ENCODE data around the gene RASA4B. TPM values are rescaled to one million over a fixed set of nuclear protein-coding genes. Genes with fewer than 3 reads are reported as not detected.
A peak's percentile ranks its signal among the peaks of the same experiment; 100 is the strongest.
"Not testable (repeated sequence)": the region's sequence is repeated elsewhere in the genome, so short reads cannot be mapped to it uniquely, and the experiment has no call there.

Gene RASA4B
- polyA plus RNA-seq, 2 donors, result 4.6 to 4.9 TPM

DNA sequence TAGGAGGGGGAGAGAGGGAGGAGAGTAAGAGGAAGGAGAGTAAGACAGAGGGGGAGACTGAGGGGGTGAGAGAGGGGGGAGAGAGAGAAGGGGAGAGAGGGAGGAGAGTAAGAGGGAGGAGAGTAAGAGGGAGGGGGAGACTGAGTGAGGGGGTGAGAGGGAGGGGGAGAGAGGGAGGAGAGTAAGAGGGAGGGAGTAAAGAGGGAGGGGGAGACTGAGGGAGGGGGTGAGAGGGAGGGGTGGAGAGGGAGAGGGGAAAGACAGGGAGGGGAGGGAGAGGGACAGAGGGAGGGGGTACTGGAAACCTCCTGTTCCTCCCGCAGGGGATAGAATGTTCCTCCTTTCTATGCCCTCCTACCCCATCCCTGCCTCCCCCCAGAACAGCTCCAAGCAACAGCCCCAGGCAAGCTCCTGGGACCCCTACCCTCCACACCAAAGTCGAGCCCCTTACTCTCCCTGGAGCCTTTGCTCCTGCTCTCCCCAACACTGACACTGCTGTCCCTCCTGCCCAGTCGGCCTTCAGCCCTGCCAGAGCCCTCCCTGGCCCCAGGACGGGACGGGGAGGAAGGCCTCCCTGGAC lies 4.8 kb downstream of the RASA4B start:
- not testable (repeated sequence) for H3K4me3 ChIP-seq (ENCODE audit: low read depth in 1 of 2, low read length in 2 of 2); H3K27me3 ChIP-seq (ENCODE audit: control insufficient read depth in 1 of 2, insufficient read depth in 2 of 2, low read length in 2 of 2); H3K36me3 ChIP-seq (ENCODE audit: control insufficient read depth in 2 of 2, insufficient read depth in 2 of 2, low read length in 1 of 2); H3K4me1 ChIP-seq (ENCODE audit: control insufficient read depth in 2 of 2, insufficient read depth in 2 of 2, low read length in 1 of 2); H3K9me3 ChIP-seq (ENCODE audit: control insufficient read depth in 2 of 2, insufficient read depth in 1 of 2, low read depth in 1 of 2, low read length in 1 of 2)
- WGBS, 2 donors, result 14 to 16% methylated on average over 4 to 5 of the region's 5 CpGs
- H3K27ac ChIP-seq (ENCODE audit: low read depth in 2 of 2, low read length in 1 of 2), result peak overlapping the region in 1 of 2 donors; percentile 55

DNA sequence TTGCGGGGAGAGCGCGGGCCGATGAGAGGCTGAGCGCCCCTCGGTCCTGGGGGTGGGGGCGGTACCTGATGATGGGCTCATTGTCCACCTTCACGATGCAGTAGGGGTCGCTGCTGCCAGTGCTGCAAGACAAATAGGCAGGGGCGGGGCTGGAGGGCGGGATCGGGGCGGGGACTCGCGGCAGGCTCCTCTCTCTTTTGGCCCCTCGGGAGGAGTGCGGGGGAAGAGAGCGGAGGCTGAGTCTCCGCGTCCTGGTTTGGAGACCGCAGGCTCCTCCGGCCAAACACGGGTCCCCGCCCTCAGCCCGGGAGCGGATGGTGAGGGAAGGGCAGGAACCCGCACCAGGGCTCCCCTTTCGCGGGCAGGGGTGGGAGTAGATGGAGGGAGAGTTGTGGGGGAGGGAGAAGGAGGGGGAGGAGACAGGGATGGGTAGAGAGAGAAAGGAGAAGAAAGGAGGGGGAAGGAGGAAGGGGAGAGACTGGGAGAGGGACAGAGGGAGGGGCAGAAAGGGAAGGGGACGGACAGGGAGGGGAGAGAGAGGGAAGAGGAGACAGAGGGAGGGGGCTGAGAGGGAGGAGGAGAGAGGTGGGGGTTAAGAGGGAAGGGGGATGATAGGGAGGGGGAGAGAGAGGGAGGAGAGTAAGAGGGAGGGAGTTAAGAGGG lies 5.6 kb downstream of the RASA4B start:
- no CpG with 5 or more reads among the region's 30 CpGs for WGBS, 2 donors
- not testable (repeated sequence) for H3K4me3 ChIP-seq (ENCODE audit: low read depth in 1 of 2, low read length in 2 of 2); H3K36me3 ChIP-seq (ENCODE audit: control insufficient read depth in 2 of 2, insufficient read depth in 2 of 2, low read length in 1 of 2); H3K9me3 ChIP-seq (ENCODE audit: control insufficient read depth in 2 of 2, insufficient read depth in 1 of 2, low read depth in 1 of 2, low read length in 1 of 2); H3K27me3 ChIP-seq (ENCODE audit: control insufficient read depth in 1 of 2, insufficient read depth in 2 of 2, low read length in 2 of 2); H3K4me1 ChIP-seq (ENCODE audit: control insufficient read depth in 2 of 2, insufficient read depth in 2 of 2, low read length in 1 of 2); H3K27ac ChIP-seq (ENCODE audit: low read depth in 2 of 2, low read length in 1 of 2)

GRCh38 chr7:102510575-102510974 lies 7.0 kb downstream of the RASA4B start:
- H3K36me3 ChIP-seq (ENCODE audit: control insufficient read depth in 2 of 2, insufficient read depth in 2 of 2, low read length in 1 of 2); H3K4me1 ChIP-seq (ENCODE audit: control insufficient read depth in 2 of 2, insufficient read depth in 2 of 2, low read length in 1 of 2); H3K4me3 ChIP-seq (ENCODE audit: low read depth in 1 of 2, low read length in 2 of 2); H3K9me3 ChIP-seq (ENCODE audit: control insufficient read depth in 2 of 2, insufficient read depth in 1 of 2, low read depth in 1 of 2, low read length in 1 of 2); H3K27ac ChIP-seq (ENCODE audit: low read depth in 2 of 2, low read length in 1 of 2); H3K27me3 ChIP-seq (ENCODE audit: control insufficient read depth in 1 of 2, insufficient read depth in 2 of 2, low read length in 2 of 2): not testable (repeated sequence)
- WGBS, 2 donors, result 67 to 73% methylated on average over 4 of the region's 8 CpGs

DNA sequence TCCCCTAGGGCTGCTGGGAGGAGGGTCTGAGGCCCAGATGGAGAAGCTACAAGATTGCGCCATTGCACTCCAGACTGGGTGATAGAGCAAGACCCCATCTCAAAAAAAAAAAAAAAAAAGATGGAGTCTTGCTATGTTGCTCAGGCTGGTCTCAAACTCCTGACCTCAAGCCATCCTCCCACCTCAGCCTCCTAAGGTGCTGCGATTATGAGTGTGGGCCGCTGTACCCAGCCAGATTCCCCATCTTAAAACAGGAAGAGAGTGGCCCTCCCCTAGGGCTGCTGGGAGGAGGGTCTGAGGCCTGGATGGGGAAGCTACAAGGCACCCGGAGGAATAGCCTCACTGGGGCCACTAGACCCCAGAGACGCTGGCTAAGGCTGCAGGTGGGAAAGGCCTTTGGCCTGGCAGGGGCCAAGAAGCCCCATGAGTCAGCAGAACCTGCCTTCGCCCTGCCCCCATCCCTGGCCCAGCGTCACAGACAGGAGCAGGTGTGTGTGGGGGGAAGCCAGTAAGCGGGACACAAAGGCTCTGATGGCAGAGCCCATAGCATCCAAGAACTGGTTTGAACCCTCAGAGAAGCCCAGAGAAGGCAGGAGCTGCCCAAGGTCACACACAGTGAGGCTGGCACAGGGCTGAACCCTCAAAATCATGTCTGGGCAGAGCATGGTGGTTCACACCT lies 10.0 kb downstream of the RASA4B start:
- not testable (repeated sequence) for H3K27ac ChIP-seq (ENCODE audit: low read depth in 2 of 2, low read length in 1 of 2); H3K4me3 ChIP-seq (ENCODE audit: low read depth in 1 of 2, low read length in 2 of 2); H3K36me3 ChIP-seq (ENCODE audit: control insufficient read depth in 2 of 2, insufficient read depth in 2 of 2, low read length in 1 of 2); H3K27me3 ChIP-seq (ENCODE audit: control insufficient read depth in 1 of 2, insufficient read depth in 2 of 2, low read length in 2 of 2); H3K4me1 ChIP-seq (ENCODE audit: control insufficient read depth in 2 of 2, insufficient read depth in 2 of 2, low read length in 1 of 2); H3K9me3 ChIP-seq (ENCODE audit: control insufficient read depth in 2 of 2, insufficient read depth in 1 of 2, low read depth in 1 of 2, low read length in 1 of 2)
- WGBS, 2 donors, result 89 to 96% methylated on average over 2 of the region's 8 CpGs

GRCh38 chr7:102505298-102506185 lies 12.0 kb downstream of the RASA4B start:
- H3K36me3 ChIP-seq (ENCODE audit: control insufficient read depth in 2 of 2, insufficient read depth in 2 of 2, low read length in 1 of 2); H3K4me1 ChIP-seq (ENCODE audit: control insufficient read depth in 2 of 2, insufficient read depth in 2 of 2, low read length in 1 of 2); H3K9me3 ChIP-seq (ENCODE audit: control insufficient read depth in 2 of 2, insufficient read depth in 1 of 2, low read depth in 1 of 2, low read length in 1 of 2); H3K27me3 ChIP-seq (ENCODE audit: control insufficient read depth in 1 of 2, insufficient read depth in 2 of 2, low read length in 2 of 2); H3K27ac ChIP-seq (ENCODE audit: low read depth in 2 of 2, low read length in 1 of 2); H3K4me3 ChIP-seq (ENCODE audit: low read depth in 1 of 2, low read length in 2 of 2): not testable (repeated sequence)
- 73 to 77% methylated on average over 5 of the region's 24 CpGs for WGBS, 2 donors

DNA sequence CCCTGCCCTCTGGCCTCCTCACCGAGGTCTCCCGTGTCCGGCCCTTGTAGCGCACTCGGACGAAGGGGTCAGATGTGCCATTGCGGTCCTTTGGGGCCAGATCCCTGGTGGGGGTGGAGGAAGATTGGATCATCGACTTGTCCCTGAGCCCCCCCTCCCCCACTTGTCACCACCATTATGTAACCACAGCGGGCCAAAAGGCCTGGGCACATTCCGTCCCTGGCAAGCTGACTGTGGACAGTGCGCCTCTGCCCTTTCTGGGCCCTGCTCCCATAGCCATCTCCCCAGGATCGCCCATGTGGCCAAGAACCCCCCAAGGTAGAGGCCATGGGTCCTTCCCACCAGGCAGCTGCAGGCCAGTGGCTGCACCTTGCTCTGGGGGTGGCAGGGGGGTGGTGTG lies 14.4 kb downstream of the RASA4B start:
- H3K4me3 ChIP-seq (ENCODE audit: low read depth in 1 of 2, low read length in 2 of 2); H3K9me3 ChIP-seq (ENCODE audit: control insufficient read depth in 2 of 2, insufficient read depth in 1 of 2, low read depth in 1 of 2, low read length in 1 of 2); H3K36me3 ChIP-seq (ENCODE audit: control insufficient read depth in 2 of 2, insufficient read depth in 2 of 2, low read length in 1 of 2); H3K27ac ChIP-seq (ENCODE audit: low read depth in 2 of 2, low read length in 1 of 2); H3K4me1 ChIP-seq (ENCODE audit: control insufficient read depth in 2 of 2, insufficient read depth in 2 of 2, low read length in 1 of 2); H3K27me3 ChIP-seq (ENCODE audit: control insufficient read depth in 1 of 2, insufficient read depth in 2 of 2, low read length in 2 of 2): not testable (repeated sequence)
- no CpG with 5 or more reads among the region's 12 CpGs for WGBS, 2 donors

- 87 to 90% methylated on average over 11 of the region's 16 CpGs for WGBS, 2 donors
- not testable (repeated sequence) for H3K27me3 ChIP-seq (ENCODE audit: control insufficient read depth in 1 of 2, insufficient read depth in 2 of 2, low read length in 2 of 2); H3K36me3 ChIP-seq (ENCODE audit: control insufficient read depth in 2 of 2, insufficient read depth in 2 of 2, low read length in 1 of 2); H3K4me1 ChIP-seq (ENCODE audit: control insufficient read depth in 2 of 2, insufficient read depth in 2 of 2, low read length in 1 of 2); H3K27ac ChIP-seq (ENCODE audit: low read depth in 2 of 2, low read length in 1 of 2); H3K4me3 ChIP-seq (ENCODE audit: low read depth in 1 of 2, low read length in 2 of 2); H3K9me3 ChIP-seq (ENCODE audit: control insufficient read depth in 2 of 2, insufficient read depth in 1 of 2, low read depth in 1 of 2, low read length in 1 of 2)
Observed at GRCh38 chr7:102498321-102498720, 19.3 kb downstream of the RASA4B start.

DNA sequence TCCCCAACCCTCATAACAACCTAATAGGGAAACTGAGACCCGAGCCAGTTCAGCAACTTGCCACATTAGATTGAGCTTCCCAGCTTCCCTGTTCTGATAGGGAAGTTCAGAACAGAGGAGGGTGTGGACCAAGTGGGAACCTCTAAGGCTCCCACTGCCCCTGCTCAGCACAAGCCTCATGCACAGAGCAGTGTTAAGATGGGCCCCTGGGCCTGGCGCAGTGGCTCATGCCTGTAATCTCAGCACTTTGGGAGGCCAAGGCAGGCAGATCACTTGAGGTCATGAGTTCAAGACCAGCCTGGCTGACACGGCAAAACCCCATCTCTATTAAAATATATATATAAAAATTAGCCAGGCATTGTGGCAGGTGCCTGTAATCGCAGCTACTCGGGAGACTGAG lies 20.3 kb downstream of the RASA4B start:
- not testable (repeated sequence) for H3K9me3 ChIP-seq (ENCODE audit: control insufficient read depth in 2 of 2, insufficient read depth in 1 of 2, low read depth in 1 of 2, low read length in 1 of 2); H3K27ac ChIP-seq (ENCODE audit: low read depth in 2 of 2, low read length in 1 of 2); H3K4me3 ChIP-seq (ENCODE audit: low read depth in 1 of 2, low read length in 2 of 2); H3K36me3 ChIP-seq (ENCODE audit: control insufficient read depth in 2 of 2, insufficient read depth in 2 of 2, low read length in 1 of 2); H3K27me3 ChIP-seq (ENCODE audit: control insufficient read depth in 1 of 2, insufficient read depth in 2 of 2, low read length in 2 of 2); H3K4me1 ChIP-seq (ENCODE audit: control insufficient read depth in 2 of 2, insufficient read depth in 2 of 2, low read length in 1 of 2)
- WGBS, 2 donors, result 78 to 83% methylated on average over 1 of the region's 5 CpGs

- 70 to 80% methylated on average over 3 of the region's 10 CpGs for WGBS, 2 donors
- not testable (repeated sequence) for H3K36me3 ChIP-seq (ENCODE audit: control insufficient read depth in 2 of 2, insufficient read depth in 2 of 2, low read length in 1 of 2); H3K27me3 ChIP-seq (ENCODE audit: control insufficient read depth in 1 of 2, insufficient read depth in 2 of 2, low read length in 2 of 2); H3K4me3 ChIP-seq (ENCODE audit: low read depth in 1 of 2, low read length in 2 of 2); H3K9me3 ChIP-seq (ENCODE audit: control insufficient read depth in 2 of 2, insufficient read depth in 1 of 2, low read depth in 1 of 2, low read length in 1 of 2); H3K4me1 ChIP-seq (ENCODE audit: control insufficient read depth in 2 of 2, insufficient read depth in 2 of 2, low read length in 1 of 2); H3K27ac ChIP-seq (ENCODE audit: low read depth in 2 of 2, low read length in 1 of 2)
Observed at GRCh38 chr7:102496861-102497260, 20.7 kb downstream of the RASA4B start.

All from esophagus (tissue), 2 donors.